HuH-7 (cell line): ENCODE measurements around the gene RAD50.
"Not testable (repeated sequence)": the region's sequence is repeated elsewhere in the genome, so short reads cannot be mapped to it uniquely, and the experiment has no call there.

ENCODE experiments used
- DNase-seq: peaks from one replicate; pipeline ENCODE4 v3.0.0; 2011; ENCODE audit warnings: low spot score

Gene RAD50

GRCh38 chr5:132633587-132633986 is 76.8 kb downstream of the RAD50 start:
- not testable (repeated sequence) for DNase-seq

DNA sequence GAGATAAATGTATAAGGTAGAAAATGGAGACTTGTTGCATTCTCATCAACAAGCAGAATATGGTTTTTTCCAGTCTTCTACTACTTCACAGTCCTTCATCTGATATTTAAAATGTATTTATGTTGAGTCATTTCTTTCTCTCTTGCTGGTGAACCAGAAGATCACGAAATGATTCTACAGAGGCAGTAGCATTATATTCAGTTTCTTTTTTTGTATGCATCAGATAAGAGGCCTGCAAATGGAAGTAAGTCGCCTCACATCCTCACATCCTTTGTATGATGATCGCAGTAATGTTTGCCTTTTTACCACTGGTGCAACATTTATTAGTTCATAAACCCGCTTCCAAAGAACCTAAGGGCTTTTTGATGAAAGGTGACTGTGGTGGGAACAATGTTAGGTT is 79.1 kb downstream of the RAD50 start:
- DNase-seq: no peak

DNA sequence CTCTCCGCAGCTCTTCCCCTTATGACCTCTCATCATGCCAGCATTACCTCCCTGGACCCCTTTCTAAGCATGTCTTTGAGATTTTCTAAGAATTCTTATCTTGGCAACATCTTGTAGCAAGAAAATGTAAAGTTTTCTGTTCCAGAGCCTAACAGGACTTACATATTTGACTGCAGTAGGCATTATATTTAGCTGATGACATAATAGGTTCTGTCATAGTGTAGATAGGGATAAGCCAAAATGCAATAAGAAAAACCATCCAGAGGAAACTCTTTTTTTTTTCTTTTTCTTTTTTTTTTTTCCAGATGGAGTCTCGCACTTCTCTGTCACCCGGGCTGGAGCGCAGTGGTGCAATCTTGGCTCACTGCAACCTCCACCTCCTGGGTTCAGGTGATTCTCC is 80.5 kb downstream of the RAD50 start:
- DNase-seq: no peak

DNA sequence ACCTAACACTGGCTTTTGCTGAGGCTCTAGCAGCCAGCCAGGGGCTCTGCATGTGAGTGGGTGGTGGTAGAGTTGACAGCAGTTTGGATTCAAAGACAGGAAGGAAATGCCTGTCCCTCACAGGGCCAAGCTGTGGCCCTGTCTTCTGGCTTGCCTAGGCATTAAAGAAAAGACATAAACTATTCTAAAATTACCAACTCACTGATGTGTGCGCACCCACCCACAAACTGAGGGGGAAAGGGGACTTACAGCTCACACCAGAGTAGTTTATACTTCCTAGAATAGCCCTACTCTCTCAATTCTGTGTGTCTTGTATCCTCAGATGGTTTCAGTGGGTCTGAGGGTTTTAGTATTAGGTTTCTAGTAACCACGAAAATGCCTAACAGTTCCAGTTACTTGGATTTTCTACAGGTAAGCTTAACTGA is 82.9 kb downstream of the RAD50 start:
- no peak for DNase-seq

DNA sequence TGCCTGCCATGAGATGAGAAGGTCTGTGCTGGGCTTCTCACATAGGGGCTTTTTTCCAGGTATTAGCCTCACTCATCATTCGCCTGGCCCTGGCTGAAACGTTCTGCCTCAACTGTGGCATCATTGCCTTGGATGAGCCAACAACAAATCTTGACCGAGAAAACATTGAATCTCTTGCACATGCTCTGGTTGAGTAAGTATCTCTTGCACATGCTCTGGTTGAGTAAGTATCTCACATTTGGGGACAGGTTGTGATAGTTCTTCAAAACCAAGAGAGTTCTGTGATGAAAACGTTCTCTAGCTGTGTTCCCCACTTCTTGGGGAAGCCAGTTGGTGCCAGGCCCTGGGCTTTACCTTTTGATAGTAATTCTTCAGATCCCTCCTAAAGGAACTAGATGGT is 83.8 kb downstream of the RAD50 start:
- no peak for DNase-seq

DNA sequence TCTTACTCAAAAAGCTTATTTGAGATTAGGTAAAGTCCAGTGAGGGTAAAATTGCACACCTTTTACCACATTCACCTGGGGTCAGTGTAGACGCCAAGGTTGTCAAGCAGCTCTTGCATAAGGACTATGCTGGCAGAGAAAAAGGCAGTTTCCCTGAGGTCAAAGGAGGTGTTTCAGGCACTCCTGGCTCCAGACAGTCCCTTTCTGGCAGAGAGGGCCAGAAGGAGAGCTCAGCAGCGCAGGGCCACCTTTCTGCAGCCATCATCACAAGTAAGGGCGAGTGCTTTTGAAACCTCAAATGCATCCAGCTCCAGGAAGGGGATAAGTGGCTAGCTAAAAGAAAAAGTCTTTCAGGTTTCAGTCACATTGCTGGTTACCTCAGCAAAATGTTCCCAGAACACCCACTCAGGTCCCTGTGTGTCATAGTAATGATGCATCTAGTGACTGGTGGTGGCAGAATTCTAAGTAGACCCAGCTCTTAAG is 84.5 kb downstream of the RAD50 start:
- no peak for DNase-seq

DNA sequence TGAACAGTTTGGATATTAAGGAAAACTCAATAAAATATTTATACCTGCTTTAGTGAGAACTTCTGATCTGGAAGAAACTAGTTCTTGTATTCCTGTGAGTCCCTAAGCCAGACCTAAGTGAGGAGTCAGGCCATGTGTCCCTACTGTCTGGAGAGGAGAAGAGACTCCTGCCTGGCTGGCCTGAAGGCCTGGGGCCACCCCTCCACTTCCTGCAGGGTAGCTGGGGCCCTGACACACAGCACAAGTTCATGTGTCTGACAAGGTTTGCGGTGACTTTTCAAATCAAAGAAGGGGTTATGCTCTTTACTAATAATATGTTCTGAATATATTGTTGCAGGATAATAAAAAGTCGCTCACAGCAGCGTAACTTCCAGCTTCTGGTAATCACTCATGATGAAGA is 85.1 kb downstream of the RAD50 start:
- no peak for DNase-seq

DNA sequence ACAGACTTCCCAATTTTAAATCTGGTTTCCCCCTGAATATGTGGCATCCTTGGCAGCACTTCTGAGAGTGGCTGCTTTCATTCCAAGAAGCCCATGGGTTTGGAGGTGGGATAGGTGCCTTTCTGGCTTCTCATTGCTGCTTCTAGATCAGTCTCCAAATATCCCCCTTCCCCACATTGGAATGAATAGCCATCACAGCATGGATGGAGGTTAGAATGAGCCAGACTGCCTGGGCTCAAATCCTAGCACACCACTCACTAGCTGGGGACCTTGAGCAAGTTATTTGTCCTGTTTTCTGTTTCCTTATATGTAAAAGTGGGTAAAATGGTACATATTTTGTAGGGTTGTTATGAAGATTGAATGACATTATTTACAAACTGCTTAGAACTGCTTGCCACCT is 87.4 kb downstream of the RAD50 start:
- DNase-seq: no peak

DNA sequence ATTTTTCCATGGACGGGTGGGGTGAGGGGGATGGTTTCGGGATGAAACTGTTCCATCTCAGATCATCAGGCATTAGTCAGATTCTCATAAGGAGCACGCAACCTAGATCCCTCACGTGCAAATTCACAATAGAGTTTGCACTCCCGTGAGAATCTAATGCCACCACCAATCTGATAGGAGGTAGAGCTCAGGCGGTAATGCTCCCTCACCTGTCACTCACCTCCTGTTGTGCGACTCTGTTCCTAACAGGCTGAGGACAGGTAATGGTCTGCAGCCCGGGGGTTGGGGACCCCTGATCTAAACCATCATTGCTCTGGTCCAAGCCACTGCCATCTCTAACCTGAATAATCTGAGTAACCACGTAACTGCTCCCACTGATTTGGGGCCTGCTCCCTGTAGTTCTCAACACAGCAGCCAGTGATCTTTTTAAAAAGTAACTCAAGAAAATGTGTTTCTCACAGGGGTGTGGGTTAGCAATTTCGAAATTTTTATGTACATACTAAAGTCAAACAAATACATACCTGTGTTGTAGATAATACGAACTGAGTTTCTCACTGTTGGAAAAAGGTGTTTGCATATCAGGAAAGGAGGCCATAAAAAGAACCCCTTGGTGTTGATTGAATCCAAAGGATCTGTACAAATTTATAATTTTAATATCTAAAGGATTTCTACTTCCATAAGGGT is 89.9 kb downstream of the RAD50 start:
- no peak for DNase-seq

DNA sequence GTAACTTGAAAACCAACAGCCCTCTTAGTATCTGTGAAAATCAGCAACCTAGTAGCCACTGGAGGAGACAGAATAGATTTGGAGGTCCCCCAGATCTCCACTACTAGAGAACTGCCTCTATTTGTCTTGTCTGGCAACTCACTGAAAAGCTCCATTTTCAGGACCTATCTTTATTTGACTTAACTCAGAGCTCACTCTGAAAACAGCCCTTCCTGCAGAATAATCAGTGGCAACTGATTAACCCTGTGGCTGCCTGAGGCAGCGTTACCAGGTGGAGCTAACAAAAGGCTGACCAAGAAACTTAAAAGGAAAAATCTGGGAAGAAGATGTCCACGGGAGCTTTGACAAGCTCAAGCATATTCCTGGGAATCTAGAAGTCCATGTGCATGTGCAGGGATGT is 90.7 kb downstream of the RAD50 start:
- DNase-seq: no peak

GRCh38 chr5:132648355-132648754 is 91.6 kb downstream of the RAD50 start:
- no peak for DNase-seq

DNA sequence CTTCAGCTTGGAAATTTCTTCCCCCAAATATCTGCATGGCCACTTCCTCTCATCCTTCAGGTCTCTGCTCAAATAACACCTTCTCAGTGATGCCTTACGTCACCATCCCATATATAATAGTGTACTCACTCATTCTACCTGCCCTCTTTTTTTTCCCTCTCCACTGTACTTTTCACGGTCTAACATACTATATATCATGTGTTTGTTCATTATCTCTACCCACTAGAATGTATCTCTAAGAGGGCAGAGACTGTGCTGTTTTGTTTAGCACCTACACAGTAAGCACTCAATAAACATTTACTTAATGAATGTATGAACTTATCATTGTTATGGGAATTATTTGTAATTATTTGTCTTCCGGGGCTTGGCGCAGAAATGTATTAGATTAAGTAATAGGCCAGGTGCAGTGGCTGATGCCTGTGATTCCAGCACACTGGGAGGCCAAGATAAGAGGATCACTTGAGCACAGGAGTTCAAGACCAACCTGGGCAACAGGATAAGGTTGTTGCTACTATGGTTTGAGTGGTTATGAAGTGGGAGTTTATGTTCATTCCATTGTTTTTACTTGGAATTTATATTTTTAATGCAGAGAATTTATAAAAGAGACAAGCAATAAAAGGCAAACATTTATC is 95.2 kb downstream of the RAD50 start:
- no peak for DNase-seq

- no peak for DNase-seq
Measured at GRCh38 chr5:132653716-132654115, 96.9 kb downstream of the RAD50 start.

- no peak for DNase-seq
Measured at GRCh38 chr5:132655821-132656773, 99.3 kb downstream of the RAD50 start.

DNA sequence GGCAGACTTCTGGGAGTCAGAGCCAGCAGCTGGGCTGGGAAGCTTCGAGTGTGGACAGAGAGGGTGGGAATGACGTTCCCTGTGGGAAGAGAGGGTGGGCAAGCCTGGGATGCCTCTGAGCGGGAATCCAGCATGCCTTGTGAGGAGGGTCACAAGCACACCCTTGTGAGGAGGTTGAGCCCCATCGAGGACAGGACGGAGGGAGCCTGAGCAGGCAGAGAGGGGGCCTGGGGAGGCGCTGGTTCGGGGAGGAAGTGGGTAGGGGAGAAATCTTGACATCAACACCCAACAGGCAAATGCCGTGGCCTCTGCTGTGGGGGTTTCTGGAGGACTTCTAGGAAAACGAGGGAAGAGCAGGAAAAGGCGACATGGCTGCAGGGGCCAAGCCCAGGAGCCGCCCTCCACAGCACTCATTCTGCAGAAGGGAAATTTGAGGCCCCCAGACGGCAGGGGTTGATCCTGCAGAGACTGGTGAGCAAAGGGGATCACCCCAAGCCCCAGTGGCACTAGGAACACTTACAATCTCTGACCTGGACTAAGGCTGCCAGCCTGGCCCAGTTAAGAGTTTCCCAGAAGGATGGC is 100.1 kb downstream of the RAD50 start:
- no peak for DNase-seq

DNA sequence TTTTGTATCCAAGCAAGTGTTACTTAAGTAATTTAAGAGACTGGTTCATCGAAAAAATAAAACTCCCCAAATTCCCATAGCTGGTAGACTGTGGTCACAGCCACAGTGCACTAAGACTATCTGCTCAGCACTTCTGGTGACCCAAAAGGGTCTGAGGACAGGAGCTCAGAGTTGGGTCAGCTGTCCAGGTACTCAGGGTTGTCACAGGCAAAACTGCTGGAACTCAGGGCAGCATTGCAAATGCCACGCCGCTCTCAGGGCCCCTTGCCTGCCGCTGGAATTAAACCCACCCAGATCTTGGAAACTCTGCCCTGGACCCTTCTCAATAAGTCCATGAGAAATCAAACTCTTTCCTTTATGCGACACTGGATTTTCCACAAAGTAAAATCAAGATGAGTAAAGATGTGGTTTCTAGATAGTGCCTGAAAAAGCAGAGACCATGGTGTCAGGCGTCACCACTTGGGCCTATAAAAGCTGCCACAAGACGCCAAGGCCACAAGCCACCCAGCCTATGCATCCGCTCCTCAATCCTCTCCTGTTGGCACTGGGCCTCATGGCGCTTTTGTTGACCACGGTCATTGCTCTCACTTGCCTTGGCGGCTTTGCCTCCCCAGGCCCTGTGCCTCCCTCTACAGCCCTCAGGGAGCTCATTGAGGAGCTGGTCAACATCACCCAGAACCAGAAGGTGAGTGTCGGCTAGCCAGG is 101.1 kb downstream of the RAD50 start, which contains the start of gene IL13:
TSS of gene IL13 (plus strand) at position 498 of the 705 bp plus-strand sequence. CDS start at position 512, 14 bp downstream.
- no peak for DNase-seq

DNA sequence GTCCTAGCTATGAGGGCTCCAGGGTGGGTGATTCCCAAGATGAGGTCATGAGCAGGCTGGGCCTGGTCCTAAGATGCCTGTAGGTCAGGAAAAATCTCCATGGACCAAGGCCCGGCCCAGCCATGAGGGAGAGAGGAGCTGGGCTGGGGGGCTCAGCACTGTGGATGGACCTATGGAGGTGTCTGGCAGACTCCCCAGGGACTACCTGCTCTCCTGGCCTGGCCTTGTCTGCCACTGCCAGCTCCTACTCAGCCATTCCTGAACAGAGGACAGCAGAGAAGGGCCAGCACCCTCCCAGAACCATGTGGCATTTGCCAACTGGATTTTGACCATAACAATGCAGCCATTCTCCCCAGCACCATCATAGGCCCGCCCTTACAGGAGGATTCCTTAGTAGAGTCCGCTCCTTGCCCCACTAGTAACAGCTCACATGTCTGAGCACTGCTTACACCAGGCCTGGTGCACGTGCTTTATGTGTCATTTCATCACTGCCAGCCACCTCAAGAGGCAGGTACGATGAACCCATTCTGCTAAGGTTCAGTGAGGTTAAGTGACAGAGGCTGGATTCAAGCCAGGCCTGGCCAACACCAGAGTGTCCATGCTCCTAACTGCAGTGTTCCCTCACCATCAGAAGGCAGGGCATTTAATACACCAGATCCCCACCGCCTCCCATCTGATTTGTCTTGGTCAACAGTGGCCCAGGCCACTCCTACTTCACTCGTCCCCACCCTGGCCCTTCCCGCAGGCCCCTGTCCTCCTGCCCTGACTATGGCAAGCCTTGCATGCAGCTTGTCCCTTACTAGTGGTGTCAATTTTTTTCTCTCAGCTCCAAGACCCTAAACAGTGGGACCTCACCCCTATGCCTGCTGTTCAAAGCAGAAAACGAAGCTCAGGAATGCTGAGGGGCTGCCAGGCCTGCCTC is 101.9 kb downstream of the RAD50 start:
- DNase-seq: no peak

DNA sequence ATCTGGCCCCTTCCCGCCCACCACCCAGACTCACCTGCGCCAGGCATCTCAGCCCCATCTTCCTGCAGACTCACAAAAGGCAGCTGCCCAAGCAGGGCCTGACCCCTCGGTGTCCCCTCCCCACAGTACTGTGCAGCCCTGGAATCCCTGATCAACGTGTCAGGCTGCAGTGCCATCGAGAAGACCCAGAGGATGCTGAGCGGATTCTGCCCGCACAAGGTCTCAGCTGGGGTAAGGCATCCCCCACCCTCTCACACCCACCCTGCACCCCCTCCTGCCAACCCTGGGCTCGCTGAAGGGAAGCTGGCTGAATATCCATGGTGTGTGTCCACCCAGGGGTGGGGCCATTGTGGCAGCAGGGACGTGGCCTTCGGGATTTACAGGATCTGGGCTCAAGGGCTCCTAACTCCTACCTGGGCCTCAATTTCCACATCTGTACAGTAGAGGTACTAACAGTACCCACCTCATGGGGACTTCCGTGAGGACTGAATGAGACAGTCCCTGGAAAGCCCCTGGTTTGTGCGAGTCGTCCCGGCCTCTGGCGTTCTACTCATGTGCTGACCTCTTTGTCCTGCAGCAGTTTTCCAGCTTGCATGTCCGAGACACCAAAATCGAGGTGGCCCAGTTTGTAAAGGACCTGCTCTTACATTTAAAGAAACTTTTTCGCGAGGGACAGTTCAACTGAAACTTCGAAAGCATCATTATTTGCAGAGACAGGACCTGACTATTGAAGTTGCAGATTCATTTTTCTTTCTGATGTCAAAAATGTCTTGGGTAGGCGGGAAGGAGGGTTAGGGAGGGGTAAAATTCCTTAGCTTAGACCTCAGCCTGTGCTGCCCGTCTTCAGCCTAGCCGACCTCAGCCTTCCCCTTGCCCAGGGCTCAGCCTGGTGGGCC is 103.1 kb downstream of the RAD50 start:
- no peak for DNase-seq

- no peak for DNase-seq
Measured at GRCh38 chr5:132661231-132662003, 104.6 kb downstream of the RAD50 start.
